Glutamatergic neuron (in vitro differentiated cells): ENCODE data around the gene TGFBR2. TPM values are rescaled to one million over a fixed set of nuclear protein-coding genes. Genes with fewer than 3 reads are reported as not detected.

Experiments used
- DNase-seq: peaks from one replicate; pipeline ENCODE4 v3.0.0; 2022
- H3K27ac Mint-ChIP-seq: one replicate; pipeline ENCODE4 v1.8.0; 2020; ENCODE audit warnings: mild to moderate bottlenecking, mixed read lengths, inconsistent platforms; ENCODE audit not compliant: unreplicated experiment
- H3K27me3 Mint-ChIP-seq: one replicate; pipeline ENCODE4 v1.8.0; 2020; ENCODE audit warnings: mild to moderate bottlenecking, moderate library complexity, mixed read lengths, inconsistent platforms; ENCODE audit not compliant: unreplicated experiment
- H3K36me3 Mint-ChIP-seq: one replicate; pipeline ENCODE4 v1.8.0; 2020; ENCODE audit warnings: mild to moderate bottlenecking, mixed read lengths, inconsistent platforms; ENCODE audit not compliant: unreplicated experiment
- H3K4me1 Mint-ChIP-seq: one replicate; pipeline ENCODE4 v1.8.0; 2020; ENCODE audit warnings: mild to moderate bottlenecking, low read depth, mixed read lengths, inconsistent platforms; ENCODE audit not compliant: unreplicated experiment
- H3K4me3 Mint-ChIP-seq: one replicate; pipeline ENCODE4 v1.8.0; 2020; ENCODE audit warnings: mild to moderate bottlenecking, mixed read lengths, inconsistent platforms; ENCODE audit not compliant: unreplicated experiment
- H3K9me3 Mint-ChIP-seq: one replicate; pipeline ENCODE4 v1.8.0; 2020; ENCODE audit warnings: mild to moderate bottlenecking, moderate library complexity, mixed read lengths, inconsistent platforms; ENCODE audit not compliant: unreplicated experiment
- CTCF ChIP-seq: fragments of 200-600 bp; sonication (generic); IDR thresholded peaks from one replicate; pipeline ENCODE4 v1.5.0; 2021; ENCODE audit not compliant: partially characterized antibody, unreplicated experiment
- long read RNA-seq: library from polyadenylated mRNA; unstranded; transcript quantifications from one replicate; pipeline ENCODE4 v2.0.0, GENCODE V29; 2020; ENCODE audit not compliant: unreplicated experiment
- total RNA-seq: library from RNA; stranded (reverse); fragmentation: NEBNext Ultra II Directional; extraction: Animal tissue kit (Norgen Biotek cat#: 25700); gene quantifications from one replicate; pipeline ENCODE4 v1.2.1, GENCODE V29; 2021; ENCODE audit not compliant: unreplicated experiment

TGFBR2 gene
- 0.96 TPM for total RNA-seq
- long read RNA-seq = 0 reads

- Mint-ChIP-seq H3K27me3 (peaks cover 6% of the 10 kb centered on the region), H3K4me1 (peaks cover 6% of the 10 kb centered on the region), H3K27ac (no peak within 1 kb of the TSS), H3K4me3 (peak within 1 kb of the TSS; percentile 93), H3K36me3 (no peaks in the 10 kb centered on the region), H3K9me3 (peaks cover 3% of the 10 kb centered on the region)
- DNase-seq = peak; percentile 54
- TF ChIP-seq CTCF = no peak
Observed at GRCh38 chr3:30606301-30607031, at the start of gene TGFBR2. TGFBR2 (plus strand) TSS chr3:30606601; CDS start chr3:30606884, 283 bp downstream.

- H3K36me3 Mint-ChIP-seq = no peaks in the 10 kb centered on the region
- no peak overlapping the region for H3K4me3 Mint-ChIP-seq
- H3K4me1 Mint-ChIP-seq = no peaks in the 10 kb centered on the region
- no peak for DNase-seq
- no peak for TF ChIP-seq CTCF
- H3K9me3 Mint-ChIP-seq = no peaks in the 10 kb centered on the region
- H3K27ac Mint-ChIP-seq = no peak overlapping the region
- no peaks in the 10 kb centered on the region for H3K27me3 Mint-ChIP-seq
Observed at GRCh38 chr3:30557746-30558303, 48.6 kb upstream of the TGFBR2 start.

- Mint-ChIP-seq H3K4me1 (no peaks in the 10 kb centered on the region), H3K27me3 (no peaks in the 10 kb centered on the region), H3K27ac (no peak overlapping the region), H3K9me3 (no peaks in the 10 kb centered on the region), H3K36me3 (no peaks in the 10 kb centered on the region), H3K4me3 (no peak overlapping the region)
- no peak for TF ChIP-seq CTCF
- no peak for DNase-seq
Observed at GRCh38 chr3:30563956-30564355, 42.4 kb upstream of the TGFBR2 start.

DNA sequence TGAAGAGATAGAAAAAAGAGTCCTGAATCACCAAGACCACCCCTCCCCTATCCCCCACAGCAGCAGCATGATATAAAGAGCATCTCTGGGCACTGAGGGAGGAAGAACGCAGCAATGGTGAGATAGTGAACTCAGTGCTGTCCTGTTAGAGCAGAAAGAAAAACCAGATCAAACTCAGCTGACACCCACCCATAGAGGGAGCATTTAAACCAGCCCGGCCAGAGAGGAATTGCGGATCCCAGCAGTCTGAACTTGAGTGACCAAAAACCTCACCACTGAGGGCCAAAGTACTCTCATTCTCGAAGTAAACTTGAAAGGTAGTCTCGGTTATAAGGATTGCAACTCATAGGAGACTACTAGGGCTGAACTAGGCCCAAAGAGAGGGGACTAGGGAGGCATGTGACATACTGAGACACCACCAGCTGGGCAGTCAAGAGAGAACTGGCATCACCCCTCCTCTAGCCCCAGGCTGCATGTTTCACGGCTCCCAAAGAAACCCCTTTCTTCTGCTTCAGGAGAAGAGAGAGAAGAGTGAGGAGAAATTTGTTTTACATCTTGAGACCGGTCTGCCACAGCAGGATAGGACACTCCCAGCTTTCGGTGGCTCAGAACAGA lies 39.2 kb upstream of the TGFBR2 start:
- Mint-ChIP-seq H3K36me3 (no peaks in the 10 kb centered on the region), H3K9me3 (no peaks in the 10 kb centered on the region), H3K27ac (no peak overlapping the region)

More for the DNA sequence above, 39.2 kb upstream of the TGFBR2 start:
- no peak for DNase-seq
- no peak overlapping the region for H3K4me3 Mint-ChIP-seq
- no peaks in the 10 kb centered on the region for H3K4me1 Mint-ChIP-seq
- TF ChIP-seq CTCF = no peak
- no peaks in the 10 kb centered on the region for H3K27me3 Mint-ChIP-seq
